B cell (primary cell): Measurements from ENCODE around the gene GH2. TPM values are rescaled to one million over a fixed set of nuclear protein-coding genes. Genes with fewer than 3 reads are reported as not detected.
"Not testable (repeated sequence)": the region's sequence is repeated elsewhere in the genome, so short reads cannot be mapped to it uniquely, and the experiment has no call there.

ENCODE experiments used
- ATAC-seq: fragments of 200-7000 bp; cut with Tn5 transposase; one replicate; pipeline ENCODE4 v1.10.0; 2021; ENCODE audit warnings: low read depth, mild to moderate bottlenecking, moderate number of reproducible peaks, moderate library complexity
- CTCF ChIA-PET: fragments of 350-600 bp; sonication (Branson Sonifier 250); formaldehyde crosslinking; loops from one replicate; lab custom pipeline; 2021; ENCODE audit warnings: antibody characterized with exemption, inconsistent platforms; lab: Charles Lee
- POLR2A ChIA-PET: fragments of 350-600 bp; sonication (Branson Sonifier 250); formaldehyde crosslinking; loops from one replicate; lab custom pipeline; 2021; ENCODE audit warnings: antibody characterized with exemption; lab: Charles Lee
- DNase-seq: peaks from one replicate; pipeline ENCODE4 v3.0.0; 2013
- H2AFZ ChIP-seq: 2 replicates; pipeline ENCODE4 v1.6.1; 2012; ENCODE audit warnings: mild to moderate bottlenecking, low read depth, low read length; ENCODE audit not compliant: insufficient read depth, poor library complexity, severe bottlenecking
- H3K27ac ChIP-seq, 2 donors: 1 replicate in 1 of 2; 2 replicates in 1 of 2; pipeline ENCODE4 v1.5.1; 2012 to 2013; ENCODE audit warnings: low read length in 2 of 2, mild to moderate bottlenecking in 2 of 2, moderate library complexity in 1 of 2
- H3K27me3 ChIP-seq, 4 experiments: fragments of 200-600 bp in 1 of 4; sonication (generic) in 1 of 4; replicated peaks in 1 of 4; 1 replicate in 2 of 4; 2 replicates in 2 of 4; pipeline versions ENCODE4 v1.6.1 to v1.7.0; 2013 to 2016; ENCODE audit warnings: low read length in 3 of 4, mild to moderate bottlenecking in 2 of 4, mixed read lengths in 1 of 4, moderate library complexity in 1 of 4; ENCODE audit not compliant: insufficient read depth in 4 of 4, control insufficient read depth in 3 of 4; ENCODE audit errors: control extremely low read depth in 1 of 4
- H3K36me3 ChIP-seq, 2 experiments: replicated peaks in 1 of 2; 1 replicate in 1 of 2; 2 replicates in 1 of 2; pipeline versions ENCODE4 v1.6.1 to v1.7.1; 2013; ENCODE audit warnings: low read length in 1 of 2; ENCODE audit not compliant: insufficient read depth in 2 of 2, control insufficient read depth in 1 of 2; ENCODE audit errors: control extremely low read depth in 1 of 2, extremely low read depth in 1 of 2
- H3K4me1 ChIP-seq, 2 donors: fragments of 200-600 bp in 1 of 2; sonication (generic) in 1 of 2; 1 replicate in 1 of 2; 2 replicates in 1 of 2; pipeline versions ENCODE4 v1.5.1 to v1.6.1; 2013 to 2017; ENCODE audit warnings: low read length in 2 of 2; ENCODE audit not compliant: control insufficient read depth in 2 of 2, insufficient read depth in 2 of 2
- H3K4me2 ChIP-seq: replicated peaks from 2 replicates; pipeline ENCODE3; 2012; ENCODE audit warnings: mild to moderate bottlenecking, low read depth, low read length; ENCODE audit not compliant: poor library complexity, severe bottlenecking
- H3K4me3 ChIP-seq, 5 experiments: fragments of 200-600 bp in 1 of 5; sonication (generic) in 1 of 5; 1 replicate in 3 of 5; 2 replicates in 2 of 5; pipeline versions ENCODE4 v1.5.1 to v1.7.0; 2011 to 2016; ENCODE audit warnings: low read length in 4 of 5, mild to moderate bottlenecking in 4 of 5, low read depth in 2 of 5, control low read depth in 1 of 5, moderate library complexity in 1 of 5; ENCODE audit not compliant: insufficient read depth in 1 of 5; ENCODE audit errors: control extremely low read depth in 1 of 5, extremely low read depth in 1 of 5
- H3K79me2 ChIP-seq: fragments of 200-600 bp; sonication (generic); one replicate; pipeline ENCODE4 v1.6.0; 2016; ENCODE audit warnings: low read length; ENCODE audit not compliant: control insufficient read depth, insufficient read depth
- H3K9ac ChIP-seq: fragments of 200-600 bp; sonication (generic); 2 replicates; pipeline ENCODE4 v1.6.1; 2017; ENCODE audit warnings: mild to moderate bottlenecking, low read length, moderate library complexity
- H3K9me3 ChIP-seq, 3 donors: one replicate each; pipeline versions ENCODE4 v1.6.1 to v1.7.1; 2013; ENCODE audit warnings: low read length in 2 of 3; ENCODE audit not compliant: control insufficient read depth in 2 of 3, insufficient read depth in 1 of 3; ENCODE audit errors: control extremely low read depth in 1 of 3
- H4K20me1 ChIP-seq: 2 replicates; pipeline ENCODE4 v1.6.0; 2012; ENCODE audit warnings: mild to moderate bottlenecking, low read length; ENCODE audit not compliant: insufficient read depth, control insufficient read depth, poor library complexity, severe bottlenecking
- H3K27ac Mint-ChIP-seq: one replicate; pipeline ENCODE4 v1.8.0; 2021; ENCODE audit warnings: mixed read lengths
- H3K27me3 Mint-ChIP-seq: one replicate; pipeline ENCODE4 v1.8.0; 2021; ENCODE audit warnings: mixed read lengths
- H3K4me1 Mint-ChIP-seq: one replicate; pipeline ENCODE4 v1.8.0; 2021; ENCODE audit warnings: mixed read lengths
- H3K4me3 Mint-ChIP-seq: one replicate; pipeline ENCODE4 v1.8.0; 2021; ENCODE audit warnings: mixed read lengths
- H3K9me3 Mint-ChIP-seq: one replicate; pipeline ENCODE4 v1.8.0; 2022; ENCODE audit warnings: mixed read lengths; ENCODE audit not compliant: insufficient read depth
- EZH2 ChIP-seq: IDR thresholded peaks from 2 replicates; pipeline ENCODE4 v1.6.1; 2012; ENCODE audit warnings: borderline replicate concordance, low read depth, mild to moderate bottlenecking, moderate library complexity, low read length; ENCODE audit not compliant: insufficient read depth, poor library complexity, severe bottlenecking
- WGBS: methylation state at CpG from one replicate; pipeline ENCODE4 v1.1.5; 2013; ENCODE audit warnings: missing lambda C conversion rate; ENCODE audit not compliant: insufficient coverage; 5-methylcytosine and 5-hydroxymethylcytosine counted together
- intact Hi-C: fragments of 100-400 bp; cut with micrococcal nuclease; formaldehyde crosslinking; loops from one replicate; pipeline ENCODE4 v1.10.0; 2022
- polyA plus RNA-seq: library from polyadenylated mRNA; depleted of rRNA; stranded (reverse); fragments of >200 nt; gene quantifications from 2 replicates; pipeline ENCODE4 v1.2.3, GENCODE V29; 2012
- total RNA-seq, 2 donors: library from RNA; stranded (reverse); fragments of 120-200 nt in 1 of 2; gene quantifications; 1 replicate in 1 of 2; 2 replicates in 1 of 2; pipeline versions ENCODE4 v1.2.3 to v1.2.4, GENCODE V29; 2013 to 2022

GH2 gene
- total and polyA plus RNA-seq, 2 donors (not counting 1 experiment from before 2014, with no cell fraction given) = not detected

DNA sequence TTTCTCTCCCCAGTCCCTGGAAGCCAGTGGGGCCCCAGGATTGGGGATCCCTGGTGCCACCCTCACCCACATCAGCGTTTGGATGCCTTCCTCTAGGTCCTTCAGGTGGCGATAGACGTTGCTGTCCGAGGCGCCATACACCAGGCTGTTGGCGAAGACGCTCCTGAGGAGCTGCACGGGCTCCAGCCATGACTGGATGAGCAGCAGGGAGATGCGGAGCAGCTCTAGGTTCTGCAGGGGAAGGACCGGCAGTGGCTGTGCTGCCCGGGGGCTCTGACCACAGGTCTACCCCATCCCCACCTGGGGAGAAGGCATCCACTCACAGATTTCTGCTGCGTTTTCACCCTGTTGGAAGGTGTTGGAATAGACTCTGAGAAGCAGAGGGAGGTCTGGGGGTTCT, 1.0 kb downstream of the GH2 start:
- no peaks in the 10 kb centered on the region for H4K20me1 ChIP-seq
- intact Hi-C loops = no loop called here
- no peak for ATAC-seq
- no peaks in the 10 kb centered on the region for H3K79me2 ChIP-seq
- no peak overlapping the region for H3K27ac Mint-ChIP-seq
- H3K4me1 Mint-ChIP-seq = peaks cover 10% of the 10 kb centered on the region
- no peaks in the 10 kb centered on the region for H3K4me1 ChIP-seq
- H3K27me3 ChIP-seq = peaks cover 0 to 3% (median 0%) of the 10 kb centered on the region in 4 experiments
- H3K9me3 ChIP-seq = no peaks in the 10 kb centered on the region
- H2AFZ ChIP-seq = no peak overlapping the region
- H3K27ac ChIP-seq = no peak overlapping the region
- no peaks in the 10 kb centered on the region for H3K36me3 ChIP-seq
- no peak overlapping the region for H3K9ac ChIP-seq
- H3K4me2 ChIP-seq = no peak overlapping the region
- H3K4me3 ChIP-seq = no peak overlapping the region
- H3K9me3 Mint-ChIP-seq = no peaks in the 10 kb centered on the region
- POLR2A ChIA-PET = no interaction called here
- CTCF ChIA-PET = interaction anchor here (0.7 to 1.1 kb wide), 2 partner anchors 38 to 828 kb away, joined by 5 to 6 read pairs; partner anchors contain the start of gene GH1
- no peak for TF ChIP-seq EZH2
- H3K4me3 Mint-ChIP-seq = no peak overlapping the region
- H3K27me3 Mint-ChIP-seq = peaks cover 3% of the 10 kb centered on the region
- 88% methylated on average over 10 of the region's 12 CpGs for WGBS
- no peak for DNase-seq

DNA sequence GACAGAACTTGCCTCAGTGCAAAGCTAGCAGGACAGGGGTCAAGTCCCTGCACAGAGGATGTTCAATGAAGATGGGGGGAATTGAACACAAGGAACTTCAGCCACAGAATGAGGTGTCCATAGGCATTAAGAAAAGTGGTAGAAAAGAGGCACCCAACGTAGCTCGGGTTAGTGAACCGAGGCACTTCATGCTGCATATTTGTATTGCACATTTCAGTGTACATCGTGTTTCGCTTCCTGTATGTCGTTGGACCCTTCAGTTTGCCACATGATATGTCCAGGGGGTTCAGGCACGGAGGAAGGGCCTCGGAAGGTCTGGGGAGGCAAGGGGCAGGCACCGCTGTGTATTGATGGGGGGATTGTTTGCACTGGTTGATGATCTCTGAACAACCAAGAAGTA, 3.3 kb downstream of the GH2 start:
- H2AFZ ChIP-seq, H3K9me3 Mint-ChIP-seq, H3K79me2 ChIP-seq, H3K4me2 ChIP-seq, DNase-seq, POLR2A ChIA-PET, H3K27ac ChIP-seq, H3K36me3 ChIP-seq, H3K9ac ChIP-seq, H3K27me3 ChIP-seq, H3K4me3 ChIP-seq, intact Hi-C loops, H3K4me1 ChIP-seq, H4K20me1 ChIP-seq, H3K27me3 Mint-ChIP-seq, H3K9me3 ChIP-seq: not testable (repeated sequence)
- peak; percentile 35 for ATAC-seq
- 49% methylated on average over 6 of the region's 9 CpGs for WGBS
- Mint-ChIP-seq H3K4me1 (peaks cover 10% of the 10 kb centered on the region), H3K27ac (peak overlapping the region; percentile 44), H3K4me3 (peak overlapping the region; percentile 47)
- CTCF ChIA-PET = interaction anchor here (0.6 to 2.1 kb wide), 2 partner anchors 13 to 24 kb away, joined by 3 to 10 read pairs; no protein-coding TSS in a partner anchor

- H3K4me1 ChIP-seq, H3K4me3 Mint-ChIP-seq, DNase-seq, H3K27ac Mint-ChIP-seq, ATAC-seq, POLR2A ChIA-PET, H3K4me2 ChIP-seq, H3K4me3 ChIP-seq, H3K79me2 ChIP-seq, H2AFZ ChIP-seq, H3K9ac ChIP-seq, H3K9me3 ChIP-seq, H3K36me3 ChIP-seq, H3K27me3 Mint-ChIP-seq, CTCF ChIA-PET, H4K20me1 ChIP-seq, H3K27me3 ChIP-seq, H3K27ac ChIP-seq, H3K9me3 Mint-ChIP-seq, intact Hi-C loops: not testable (repeated sequence)
- no CpG with 5 or more reads among the region's 6 CpGs for WGBS
- peaks cover 10% of the 10 kb centered on the region for H3K4me1 Mint-ChIP-seq
These were observed 7.1 kb downstream of the GH2 start for GRCh38 chr17:63874693-63875092.

- H3K9me3 Mint-ChIP-seq, H3K4me2 ChIP-seq, H3K36me3 ChIP-seq, H3K27me3 ChIP-seq, ATAC-seq, H3K4me3 ChIP-seq, H3K4me3 Mint-ChIP-seq, H3K27ac ChIP-seq, H3K4me1 ChIP-seq, H3K27me3 Mint-ChIP-seq, H2AFZ ChIP-seq, H4K20me1 ChIP-seq, H3K27ac Mint-ChIP-seq, CTCF ChIA-PET, H3K9ac ChIP-seq, intact Hi-C loops, DNase-seq, H3K9me3 ChIP-seq, H3K79me2 ChIP-seq, POLR2A ChIA-PET: not testable (repeated sequence)
- peaks cover 10% of the 10 kb centered on the region for H3K4me1 Mint-ChIP-seq
- 65% methylated on average over 3 of the region's 8 CpGs for WGBS
These were observed 7.6 kb downstream of the GH2 start for GRCh38 chr17:63874061-63874626.
